ENCODE data around the gene SDF2. TPM values are rescaled to one million over a fixed set of nuclear protein-coding genes. Genes with fewer than 3 reads are reported as not detected.
"Not testable (repeated sequence)": the region's sequence is repeated elsewhere in the genome, so short reads cannot be mapped to it uniquely, and the experiment has no call there.

The SDF2 gene
- total RNA-seq, 1 experiment from 2014 or later: 72.1 TPM

DNA sequence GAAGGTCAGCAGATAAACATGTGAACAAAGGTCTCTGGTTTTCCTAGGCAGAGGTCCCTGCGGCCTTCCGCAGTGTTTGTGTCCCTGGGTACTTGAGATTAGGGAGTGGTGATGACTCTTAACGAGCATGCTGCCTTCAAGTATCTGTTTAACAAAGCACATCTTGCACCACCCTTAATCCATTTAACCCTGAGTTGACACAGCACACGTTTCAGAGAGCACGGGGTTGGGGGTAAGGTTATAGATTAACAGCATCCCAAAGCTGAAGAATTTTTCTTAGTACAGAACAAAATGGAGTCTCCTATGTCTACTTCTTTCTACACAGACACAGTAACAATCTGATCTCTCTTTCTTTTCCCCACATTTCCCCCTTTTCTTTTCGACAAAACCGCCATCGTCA is 3.4 kb downstream of the SDF2 start:
- H3K27ac ChIP-seq (ENCODE audit: low read length); DNase-seq (ENCODE audit: low read depth, low spot score); BruUV-seq (replicated peaks); H3K9me3 ChIP-seq (ENCODE audit: control insufficient read depth, insufficient read depth, low read depth, low read length); H3K36me3 ChIP-seq (ENCODE audit: control insufficient read depth, insufficient read depth, low read length); ATAC-seq; intact Hi-C loops (cut with micrococcal nuclease; ENCODE audit: unreplicated experiment); H3K27me3 ChIP-seq (ENCODE audit: control insufficient read depth, insufficient read depth, low read length); in situ Hi-C loops (cut with HindIII; ENCODE audit: low pct_unique_long_range_greater_than_20kb, low sequenced_read_pairs); POLR2A ChIA-PET; H3K4me3 ChIP-seq (ENCODE audit: low read depth in 2 of 2, low read length in 2 of 2): not testable (repeated sequence)
- peaks cover 15% of the 10 kb centered on the region for H3K4me1 ChIP-seq (ENCODE audit: control insufficient read depth, insufficient read depth, low read length)
- CTCF ChIA-PET: interaction anchor here (0.7 to 0.9 kb wide), 2 partner anchors 11 to 18 kb away, joined by 4 to 8 read pairs; no protein-coding TSS in a partner anchor

DNA sequence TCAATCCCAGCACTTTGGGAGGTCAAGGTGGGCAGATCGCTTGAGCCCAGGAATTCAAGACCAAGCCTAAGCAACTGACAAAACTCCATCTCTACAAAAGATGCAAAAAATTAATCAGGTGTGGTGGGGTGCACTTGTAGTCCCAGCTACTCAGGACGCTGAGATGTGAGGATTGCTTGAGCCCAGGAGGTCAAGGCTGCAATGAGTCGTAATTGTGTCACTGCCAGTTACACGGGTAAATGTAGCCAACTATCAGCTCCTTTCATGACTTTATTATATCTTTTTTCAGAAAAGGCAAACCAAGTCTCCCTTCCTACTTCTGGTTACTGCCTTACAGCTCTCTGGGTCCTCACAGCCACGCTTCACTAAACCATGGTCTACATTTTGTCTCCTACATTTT is 4.0 kb downstream of the SDF2 start:
- POLR2A ChIA-PET: interaction anchor here (0.5 kb wide), 1 partner anchor 8 kb away, joined by 6 read pairs; no protein-coding TSS in a partner anchor
- H3K4me3 ChIP-seq (ENCODE audit: low read depth in 2 of 2, low read length in 2 of 2): no peak overlapping the region
- ATAC-seq: no peak
- intact Hi-C loops (cut with micrococcal nuclease; ENCODE audit: unreplicated experiment) (no loop called here), in situ Hi-C loops (cut with HindIII; ENCODE audit: low pct_unique_long_range_greater_than_20kb, low sequenced_read_pairs) (no loop called here)
- no peaks in the 10 kb centered on the region for H3K9me3 ChIP-seq (ENCODE audit: control insufficient read depth, insufficient read depth, low read depth, low read length)
- H3K36me3 ChIP-seq (ENCODE audit: control insufficient read depth, insufficient read depth, low read length): peaks cover 5% of the 10 kb centered on the region; the same call in 1 of the 2 replicates
- H3K27me3 ChIP-seq (ENCODE audit: control insufficient read depth, insufficient read depth, low read length): no peaks in the 10 kb centered on the region
- CTCF ChIA-PET: interaction anchor here (0.7 to 0.9 kb wide), 3 partner anchors 11 to 18 kb away, joined by 4 to 8 read pairs (median 4); no protein-coding TSS in a partner anchor
- H3K4me1 ChIP-seq (ENCODE audit: control insufficient read depth, insufficient read depth, low read length): peaks cover 9% of the 10 kb centered on the region; the same call in 1 of the 2 replicates
- DNase-seq (ENCODE audit: low read depth, low spot score): no peak
- no TSS peak for BruUV-seq (replicated peaks)
- no peak overlapping the region for H3K27ac ChIP-seq (ENCODE audit: low read length)
- TF ChIP-seq, protein P1, sequence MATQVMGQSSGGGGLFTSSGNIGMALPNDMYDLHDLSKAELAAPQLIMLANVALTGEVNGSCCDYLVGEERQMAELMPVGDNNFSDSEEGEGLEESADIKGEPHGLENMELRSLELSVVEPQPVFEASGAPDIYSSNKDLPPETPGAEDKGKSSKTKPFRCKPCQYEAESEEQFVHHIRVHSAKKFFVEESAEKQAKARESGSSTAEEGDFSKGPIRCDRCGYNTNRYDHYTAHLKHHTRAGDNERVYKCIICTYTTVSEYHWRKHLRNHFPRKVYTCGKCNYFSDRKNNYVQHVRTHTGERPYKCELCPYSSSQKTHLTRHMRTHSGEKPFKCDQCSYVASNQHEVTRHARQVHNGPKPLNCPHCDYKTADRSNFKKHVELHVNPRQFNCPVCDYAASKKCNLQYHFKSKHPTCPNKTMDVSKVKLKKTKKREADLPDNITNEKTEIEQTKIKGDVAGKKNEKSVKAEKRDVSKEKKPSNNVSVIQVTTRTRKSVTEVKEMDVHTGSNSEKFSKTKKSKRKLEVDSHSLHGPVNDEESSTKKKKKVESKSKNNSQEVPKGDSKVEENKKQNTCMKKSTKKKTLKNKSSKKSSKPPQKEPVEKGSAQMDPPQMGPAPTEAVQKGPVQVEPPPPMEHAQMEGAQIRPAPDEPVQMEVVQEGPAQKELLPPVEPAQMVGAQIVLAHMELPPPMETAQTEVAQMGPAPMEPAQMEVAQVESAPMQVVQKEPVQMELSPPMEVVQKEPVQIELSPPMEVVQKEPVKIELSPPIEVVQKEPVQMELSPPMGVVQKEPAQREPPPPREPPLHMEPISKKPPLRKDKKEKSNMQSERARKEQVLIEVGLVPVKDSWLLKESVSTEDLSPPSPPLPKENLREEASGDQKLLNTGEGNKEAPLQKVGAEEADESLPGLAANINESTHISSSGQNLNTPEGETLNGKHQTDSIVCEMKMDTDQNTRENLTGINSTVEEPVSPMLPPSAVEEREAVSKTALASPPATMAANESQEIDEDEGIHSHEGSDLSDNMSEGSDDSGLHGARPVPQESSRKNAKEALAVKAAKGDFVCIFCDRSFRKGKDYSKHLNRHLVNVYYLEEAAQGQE (IDR thresholded peaks at IDR 0.05; ENCODE audit: insufficient read depth in 1 of 2, low read depth in 2 of 2, low read length in 1 of 2): no peak
- TF ChIP-seq SIN3A (IDR thresholded peaks at IDR 0.05; ENCODE audit: borderline replicate concordance, insufficient read depth, low read depth, low read length) (no peak), TCF7L2 (IDR thresholded peaks at IDR 0.05; ENCODE audit: low read depth, low read length) (no peak), POLR2AphosphoS5 (IDR thresholded peaks at IDR 0.05; ENCODE audit: low read depth, low read length) (no peak)
- TF ChIP-seq, protein P2, sequence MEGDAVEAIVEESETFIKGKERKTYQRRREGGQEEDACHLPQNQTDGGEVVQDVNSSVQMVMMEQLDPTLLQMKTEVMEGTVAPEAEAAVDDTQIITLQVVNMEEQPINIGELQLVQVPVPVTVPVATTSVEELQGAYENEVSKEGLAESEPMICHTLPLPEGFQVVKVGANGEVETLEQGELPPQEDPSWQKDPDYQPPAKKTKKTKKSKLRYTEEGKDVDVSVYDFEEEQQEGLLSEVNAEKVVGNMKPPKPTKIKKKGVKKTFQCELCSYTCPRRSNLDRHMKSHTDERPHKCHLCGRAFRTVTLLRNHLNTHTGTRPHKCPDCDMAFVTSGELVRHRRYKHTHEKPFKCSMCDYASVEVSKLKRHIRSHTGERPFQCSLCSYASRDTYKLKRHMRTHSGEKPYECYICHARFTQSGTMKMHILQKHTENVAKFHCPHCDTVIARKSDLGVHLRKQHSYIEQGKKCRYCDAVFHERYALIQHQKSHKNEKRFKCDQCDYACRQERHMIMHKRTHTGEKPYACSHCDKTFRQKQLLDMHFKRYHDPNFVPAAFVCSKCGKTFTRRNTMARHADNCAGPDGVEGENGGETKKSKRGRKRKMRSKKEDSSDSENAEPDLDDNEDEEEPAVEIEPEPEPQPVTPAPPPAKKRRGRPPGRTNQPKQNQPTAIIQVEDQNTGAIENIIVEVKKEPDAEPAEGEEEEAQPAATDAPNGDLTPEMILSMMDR (IDR thresholded peaks at IDR 0.05): no peak

DNA sequence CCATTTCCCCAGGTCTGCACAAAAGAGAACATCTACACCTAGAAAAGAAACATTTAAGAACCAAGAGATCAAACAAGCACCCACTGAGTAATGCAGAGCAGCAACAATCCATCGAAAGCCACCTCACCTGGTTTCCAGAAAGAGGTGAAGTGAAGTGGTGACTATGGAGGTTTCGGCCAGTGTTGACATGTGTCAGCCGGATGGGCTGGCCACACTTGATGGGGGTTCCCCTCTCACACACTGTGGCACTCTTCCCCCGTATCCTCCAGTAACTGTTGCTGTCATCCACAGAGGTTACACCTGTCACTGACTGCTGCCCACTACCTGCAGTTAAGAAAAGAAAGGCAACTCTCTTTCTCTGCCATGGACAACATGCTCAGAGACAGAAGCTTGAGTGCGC is 6.5 kb downstream of the SDF2 start:
- ChIA-PET CTCF (no interaction called here), POLR2A (no interaction called here)
- Histone ChIP-seq H3K27me3 (ENCODE audit: control insufficient read depth, insufficient read depth, low read length) (no peaks in the 10 kb centered on the region), H3K36me3 (ENCODE audit: control insufficient read depth, insufficient read depth, low read length) (no peaks in the 10 kb centered on the region; the same call in none of the 2 replicates), H3K4me1 (ENCODE audit: control insufficient read depth, insufficient read depth, low read length) (no peaks in the 10 kb centered on the region; the same call in 1 of the 2 replicates), H3K4me3 (ENCODE audit: low read depth in 2 of 2, low read length in 2 of 2) (no peak overlapping the region), H3K27ac (ENCODE audit: low read length) (no peak overlapping the region), H3K9me3 (ENCODE audit: control insufficient read depth, insufficient read depth, low read depth, low read length) (no peaks in the 10 kb centered on the region)
- ATAC-seq: peak; percentile 20; the same call in 1 of the 2 replicates
- TF ChIP-seq POLR2AphosphoS5 (IDR thresholded peaks at IDR 0.05; ENCODE audit: low read depth, low read length) (no peak), SIN3A (IDR thresholded peaks at IDR 0.05; ENCODE audit: borderline replicate concordance, insufficient read depth, low read depth, low read length) (no peak), TCF7L2 (IDR thresholded peaks at IDR 0.05; ENCODE audit: low read depth, low read length) (no peak)
- TF ChIP-seq, protein P2 (IDR thresholded peaks at IDR 0.05): no peak
- TF ChIP-seq, protein P1 (IDR thresholded peaks at IDR 0.05; ENCODE audit: insufficient read depth in 1 of 2, low read depth in 2 of 2, low read length in 1 of 2): no peak
- DNase-seq (ENCODE audit: low read depth, low spot score): no peak
- intact Hi-C loops (cut with micrococcal nuclease; ENCODE audit: unreplicated experiment) (no loop called here), in situ Hi-C loops (cut with HindIII; ENCODE audit: low pct_unique_long_range_greater_than_20kb, low sequenced_read_pairs) (no loop called here)
- no TSS peak for BruUV-seq (replicated peaks)
